C4-2B (cell line): ENCODE measurements around the gene TRIM62.

ENCODE experiments used
- ZFX ChIP-seq: fragments of 450-650 bp; IDR thresholded peaks from 2 replicates; pipeline ENCODE4 v1.6.1; 2017
- TF ChIP-seq, protein P1 (sequence below): fragments of 450-650 bp; conservative IDR thresholded peaks from 2 replicates; pipeline ENCODE4 v1.5.1; 2017; ENCODE audit warnings: mild to moderate bottlenecking

DNA sequence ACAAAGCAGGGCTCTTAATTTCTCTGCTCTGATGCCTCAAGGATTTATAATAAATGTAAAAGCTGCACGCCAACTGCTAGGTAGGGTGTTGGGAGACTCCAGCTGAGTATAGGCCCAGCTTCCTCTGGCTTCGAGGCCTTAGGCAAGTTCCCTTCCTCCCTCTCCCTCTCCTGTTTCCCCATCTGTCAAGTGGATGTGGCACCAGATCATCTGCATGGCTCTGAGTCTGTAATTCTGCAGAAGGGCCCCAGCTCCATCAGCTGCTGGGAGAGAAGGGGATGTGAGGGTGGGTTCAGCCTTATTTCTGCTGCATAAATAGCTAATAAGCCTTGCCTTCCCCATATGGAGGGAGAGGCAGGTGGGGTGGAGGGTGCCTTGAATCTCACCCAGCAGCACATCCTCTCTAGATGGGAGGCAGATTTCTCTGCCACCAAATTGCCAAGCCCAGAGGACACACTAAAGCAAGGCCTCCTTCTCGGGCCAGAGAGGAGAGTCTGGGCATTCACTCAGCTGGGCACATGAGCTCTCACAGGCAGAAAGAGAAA, 3.8 kb downstream of the TRIM62 start:
- TF ChIP-seq, protein P1, sequence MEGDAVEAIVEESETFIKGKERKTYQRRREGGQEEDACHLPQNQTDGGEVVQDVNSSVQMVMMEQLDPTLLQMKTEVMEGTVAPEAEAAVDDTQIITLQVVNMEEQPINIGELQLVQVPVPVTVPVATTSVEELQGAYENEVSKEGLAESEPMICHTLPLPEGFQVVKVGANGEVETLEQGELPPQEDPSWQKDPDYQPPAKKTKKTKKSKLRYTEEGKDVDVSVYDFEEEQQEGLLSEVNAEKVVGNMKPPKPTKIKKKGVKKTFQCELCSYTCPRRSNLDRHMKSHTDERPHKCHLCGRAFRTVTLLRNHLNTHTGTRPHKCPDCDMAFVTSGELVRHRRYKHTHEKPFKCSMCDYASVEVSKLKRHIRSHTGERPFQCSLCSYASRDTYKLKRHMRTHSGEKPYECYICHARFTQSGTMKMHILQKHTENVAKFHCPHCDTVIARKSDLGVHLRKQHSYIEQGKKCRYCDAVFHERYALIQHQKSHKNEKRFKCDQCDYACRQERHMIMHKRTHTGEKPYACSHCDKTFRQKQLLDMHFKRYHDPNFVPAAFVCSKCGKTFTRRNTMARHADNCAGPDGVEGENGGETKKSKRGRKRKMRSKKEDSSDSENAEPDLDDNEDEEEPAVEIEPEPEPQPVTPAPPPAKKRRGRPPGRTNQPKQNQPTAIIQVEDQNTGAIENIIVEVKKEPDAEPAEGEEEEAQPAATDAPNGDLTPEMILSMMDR: no peak
- TF ChIP-seq ZFX: no peak
